PC-9 (cell line): Measurements from ENCODE around the gene LRCOL1. TPM values are rescaled to one million over a fixed set of nuclear protein-coding genes. Genes with fewer than 3 reads are reported as not detected.

ENCODE experiments used
- BruUV-seq: library from RNA; stranded (reverse); fragments of 400-500 nt; replicated peaks from 2 replicates; lab custom pipeline; 2021; lab: Mats Ljungman, UMichigan
- CTCF ChIA-PET: fragments of 300-600 bp; sonication (Branson Sonifier 250); formaldehyde crosslinking; loops from one replicate; lab custom pipeline; 2022; ENCODE audit warnings: antibody characterized with exemption; lab: Charles Lee
- POLR2A ChIA-PET: fragments of 300-600 bp; sonication (Branson Sonifier 250); formaldehyde crosslinking; loops from one replicate; lab custom pipeline; 2022; ENCODE audit warnings: antibody characterized with exemption; ENCODE audit not compliant: unreplicated experiment; lab: Charles Lee
- DNase-seq, 2 experiments: peaks; one replicate each; pipeline versions ENCODE4 v3.0.0 to v3.0.0-alpha.2; 2015 to 2022; ENCODE audit warnings: mixed read lengths in 1 of 2
- H2AFZ ChIP-seq: fragments of 200-600 bp; sonication (generic); 2 replicates; pipeline ENCODE4 v1.8.1; 2017; ENCODE audit warnings: antibody characterized with exemption
- H3F3A ChIP-seq: fragments of 200-600 bp; sonication (generic); 2 replicates; pipeline ENCODE4 v1.8.1; 2017; ENCODE audit warnings: antibody characterized with exemption, mild to moderate bottlenecking, low read depth; ENCODE audit not compliant: insufficient read depth
- H3K27ac ChIP-seq: fragments of 200-600 bp; sonication (generic); 2 replicates; pipeline ENCODE4 v1.6.1; 2016; ENCODE audit warnings: mixed run types
- H3K27me3 ChIP-seq: fragments of 200-600 bp; sonication (generic); 2 replicates; pipeline ENCODE4 v1.6.1; 2016; ENCODE audit warnings: low read depth, mixed run types; ENCODE audit not compliant: insufficient read depth
- H3K36me3 ChIP-seq: fragments of 200-600 bp; sonication (generic); 2 replicates; pipeline ENCODE4 v1.6.1; 2016; ENCODE audit warnings: low read depth, mixed run types
- H3K4me1 ChIP-seq: fragments of 200-600 bp; sonication (generic); replicated peaks from 2 replicates; pipeline ENCODE4 v1.6.1; 2016; ENCODE audit warnings: mixed run types; ENCODE audit not compliant: insufficient read depth
- H3K4me2 ChIP-seq: fragments of 200-600 bp; sonication (generic); 2 replicates; pipeline ENCODE4 v1.6.1; 2017; ENCODE audit warnings: mixed run types
- H3K4me3 ChIP-seq: fragments of 200-600 bp; sonication (generic); 2 replicates; pipeline ENCODE4 v1.6.1; 2016; ENCODE audit warnings: mixed run types
- H3K79me2 ChIP-seq: fragments of 200-600 bp; sonication (generic); 2 replicates; pipeline ENCODE4 v1.6.1; 2017; ENCODE audit warnings: low read depth, mixed run types
- H3K9me2 ChIP-seq: fragments of 200-600 bp; sonication (generic); 2 replicates; pipeline ENCODE4 v1.8.1; 2017; ENCODE audit warnings: mild to moderate bottlenecking; ENCODE audit not compliant: insufficient read depth
- H3K9me3 ChIP-seq: fragments of 200-600 bp; sonication (generic); 2 replicates; pipeline ENCODE4 v1.8.1; 2016; ENCODE audit warnings: low read depth; ENCODE audit not compliant: insufficient read depth
- H4K20me1 ChIP-seq: fragments of 200-600 bp; sonication (generic); 2 replicates; pipeline ENCODE4 v1.8.1; 2017; ENCODE audit not compliant: insufficient read depth
- EZH2 ChIP-seq: fragments of 200-600 bp; sonication (generic); IDR thresholded peaks from 2 replicates; pipeline ENCODE4 v1.8.0; 2017; ENCODE audit warnings: antibody characterized with exemption, low read depth
- intact Hi-C: fragments of 100-400 bp; cut with micrococcal nuclease; formaldehyde crosslinking; loops from one replicate; pipeline ENCODE4 v1.10.0; 2022; ENCODE audit not compliant: unreplicated experiment
- total RNA-seq: library from RNA; stranded (reverse); gene quantifications from 2 replicates; pipeline ENCODE4 v1.2.3, GENCODE V29; 2021
- TF ChIP-seq, protein P1 (sequence below): fragments of 200-600 bp; sonication (generic); conservative IDR thresholded peaks from 2 replicates; pipeline ENCODE4 v1.6.1; 2017; ENCODE audit warnings: mixed run types, antibody characterized with exemption, mild to moderate bottlenecking, moderate library complexity

LRCOL1 gene
- total RNA-seq, 1 experiment from 2014 or later, result not detected

DNA sequence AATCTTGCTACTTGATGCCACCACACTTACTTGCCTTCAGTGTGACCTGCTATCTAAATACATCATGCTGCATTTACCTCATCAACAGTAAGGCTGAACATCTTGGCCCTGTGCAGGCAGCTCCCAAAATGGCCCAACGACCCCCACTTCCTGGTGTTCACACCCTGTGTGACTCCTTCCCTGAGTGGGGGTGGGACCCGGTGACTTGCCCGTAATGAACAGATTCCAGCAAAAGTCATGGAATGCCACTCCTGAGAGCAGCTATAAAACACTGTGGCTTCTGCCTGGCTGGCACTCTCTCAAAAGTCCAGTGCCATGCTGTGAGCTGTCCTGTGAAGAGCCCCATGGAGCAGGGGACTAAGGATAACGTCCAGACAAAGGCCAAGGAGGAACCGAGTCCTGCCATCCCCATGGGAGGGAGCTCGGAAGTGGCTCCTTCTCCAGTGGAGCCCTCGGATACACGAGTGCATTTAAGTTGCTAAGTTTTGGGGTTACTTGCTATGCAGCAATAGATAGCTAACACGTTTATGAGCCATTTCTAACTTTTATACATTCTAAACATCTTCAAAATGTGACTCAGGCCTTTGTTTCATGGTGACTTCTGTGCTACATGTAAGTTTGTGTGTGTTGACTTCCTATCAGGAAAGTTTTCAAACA, 41.2 kb upstream of the LRCOL1 start:
- TF ChIP-seq EZH2, result no peak
- TF ChIP-seq, protein P1, sequence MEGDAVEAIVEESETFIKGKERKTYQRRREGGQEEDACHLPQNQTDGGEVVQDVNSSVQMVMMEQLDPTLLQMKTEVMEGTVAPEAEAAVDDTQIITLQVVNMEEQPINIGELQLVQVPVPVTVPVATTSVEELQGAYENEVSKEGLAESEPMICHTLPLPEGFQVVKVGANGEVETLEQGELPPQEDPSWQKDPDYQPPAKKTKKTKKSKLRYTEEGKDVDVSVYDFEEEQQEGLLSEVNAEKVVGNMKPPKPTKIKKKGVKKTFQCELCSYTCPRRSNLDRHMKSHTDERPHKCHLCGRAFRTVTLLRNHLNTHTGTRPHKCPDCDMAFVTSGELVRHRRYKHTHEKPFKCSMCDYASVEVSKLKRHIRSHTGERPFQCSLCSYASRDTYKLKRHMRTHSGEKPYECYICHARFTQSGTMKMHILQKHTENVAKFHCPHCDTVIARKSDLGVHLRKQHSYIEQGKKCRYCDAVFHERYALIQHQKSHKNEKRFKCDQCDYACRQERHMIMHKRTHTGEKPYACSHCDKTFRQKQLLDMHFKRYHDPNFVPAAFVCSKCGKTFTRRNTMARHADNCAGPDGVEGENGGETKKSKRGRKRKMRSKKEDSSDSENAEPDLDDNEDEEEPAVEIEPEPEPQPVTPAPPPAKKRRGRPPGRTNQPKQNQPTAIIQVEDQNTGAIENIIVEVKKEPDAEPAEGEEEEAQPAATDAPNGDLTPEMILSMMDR, result no peak
- no peak overlapping the region for H3K27ac ChIP-seq
- CTCF ChIA-PET, result no interaction called here
- H3F3A ChIP-seq, result no peaks in the 10 kb centered on the region
- H3K4me3 ChIP-seq, result no peak overlapping the region
- POLR2A ChIA-PET, result no interaction called here
- no peak overlapping the region for H2AFZ ChIP-seq
- no peaks in the 10 kb centered on the region for H3K9me2 ChIP-seq
- H3K79me2 ChIP-seq, result no peaks in the 10 kb centered on the region
- no peaks in the 10 kb centered on the region for H4K20me1 ChIP-seq
- no TSS peak for BruUV-seq
- no peaks in the 10 kb centered on the region for H3K4me1 ChIP-seq
- no peak for DNase-seq
- intact Hi-C loops, result no loop called here
- H3K9me3 ChIP-seq, result no peaks in the 10 kb centered on the region
- H3K36me3 ChIP-seq, result peaks cover 14% of the 10 kb centered on the region; the same call in 1 of the 2 replicates
- no peaks in the 10 kb centered on the region for H3K27me3 ChIP-seq
- no peak overlapping the region for H3K4me2 ChIP-seq

DNA sequence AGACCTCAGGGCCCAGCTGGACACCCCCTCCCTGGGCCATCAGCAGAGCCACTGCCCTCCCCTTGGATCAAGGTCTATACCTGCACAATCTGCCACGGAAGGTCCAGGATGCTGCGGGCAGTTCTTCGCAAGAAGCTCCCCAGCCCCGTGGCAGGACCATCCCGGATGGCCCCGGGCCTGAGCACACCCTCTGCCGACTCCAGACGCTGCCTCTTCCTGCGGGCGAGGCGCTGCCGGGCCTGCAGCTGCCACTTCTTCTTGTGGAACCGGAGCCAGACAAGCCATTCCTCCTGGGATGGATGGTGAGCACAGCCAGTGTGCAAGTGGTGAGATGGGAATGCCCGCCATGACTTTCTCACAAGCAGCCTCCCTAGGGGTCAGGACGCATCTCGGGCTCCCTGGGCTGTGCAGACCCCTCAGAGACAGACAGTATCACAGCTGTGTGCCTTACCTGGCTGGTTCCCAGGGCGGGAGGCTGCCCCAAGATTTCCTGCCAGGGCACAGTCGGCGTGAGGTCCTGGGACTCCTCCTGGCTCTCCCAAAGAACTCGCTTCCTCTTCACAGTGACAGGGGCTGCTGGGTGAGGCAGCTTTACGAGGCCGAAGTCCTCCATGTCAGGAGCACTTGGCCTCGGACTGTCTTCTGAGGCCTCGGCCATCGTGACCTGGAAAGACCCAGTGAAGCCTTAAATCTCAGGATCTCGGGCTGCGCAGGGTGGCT, 39.0 kb upstream of the LRCOL1 start:
- Histone ChIP-seq H3K9me3 (no peaks in the 10 kb centered on the region), H3F3A (no peaks in the 10 kb centered on the region), H3K79me2 (no peaks in the 10 kb centered on the region), H3K4me3 (no peak overlapping the region), H3K9me2 (no peaks in the 10 kb centered on the region), H3K27ac (no peak overlapping the region), H3K27me3 (no peaks in the 10 kb centered on the region), H4K20me1 (no peaks in the 10 kb centered on the region), H3K4me2 (no peak overlapping the region), H2AFZ (no peak overlapping the region), H3K36me3 (peaks cover 3% of the 10 kb centered on the region; the same call in 1 of the 2 replicates), H3K4me1 (no peaks in the 10 kb centered on the region)
- no TSS peak for BruUV-seq
- ChIA-PET CTCF (no interaction called here), POLR2A (interaction anchor here (0.6 kb wide), 1 partner anchor 62 kb away, joined by 7 read pairs; no protein-coding TSS in a partner anchor)
- TF ChIP-seq, protein P1, result no peak
- TF ChIP-seq EZH2, result no peak
- no peak for DNase-seq
- intact Hi-C loops, result no loop called here

DNA sequence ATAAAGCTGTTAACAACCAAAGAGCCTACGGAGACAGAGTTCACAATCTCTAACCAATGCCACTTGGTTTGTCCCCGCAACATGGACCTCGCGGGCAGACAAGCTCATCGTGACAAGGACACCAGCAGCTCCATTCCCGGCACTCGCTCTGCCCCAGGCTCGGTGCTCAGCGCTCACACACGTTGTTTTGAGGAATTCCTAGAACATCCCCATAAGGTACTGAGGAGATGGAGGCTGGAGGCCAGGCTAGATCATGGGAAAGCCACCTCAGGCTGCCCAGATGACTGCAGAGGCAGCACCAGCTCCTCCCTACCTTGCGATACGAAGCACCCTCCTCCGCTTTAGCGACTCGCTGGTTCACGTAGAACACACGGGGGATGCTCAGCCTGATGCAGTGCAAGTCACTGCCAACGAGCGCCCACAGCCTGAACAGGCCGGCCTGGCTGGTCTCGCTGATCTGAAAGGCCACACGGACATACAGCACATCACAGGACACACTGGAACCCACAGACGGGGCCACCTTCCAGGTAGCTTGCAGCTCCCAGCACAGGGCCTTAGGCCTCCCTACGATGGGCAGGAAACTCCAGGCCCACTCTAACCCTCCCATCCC, 38.3 kb upstream of the LRCOL1 start:
- Histone ChIP-seq H4K20me1 (no peaks in the 10 kb centered on the region), H3K4me3 (no peak overlapping the region), H3K36me3 (peaks cover 3% of the 10 kb centered on the region; the same call in 1 of the 2 replicates), H3K9me3 (no peaks in the 10 kb centered on the region), H3K4me1 (no peaks in the 10 kb centered on the region), H3K9me2 (no peaks in the 10 kb centered on the region), H2AFZ (no peak overlapping the region), H3K27ac (no peak overlapping the region), H3K79me2 (no peaks in the 10 kb centered on the region), H3K4me2 (no peak overlapping the region), H3K27me3 (no peaks in the 10 kb centered on the region), H3F3A (no peaks in the 10 kb centered on the region)
- CTCF ChIA-PET, result interaction anchor here (0.5 kb wide), 1 partner anchor 103 kb away, joined by 11 read pairs; no protein-coding TSS in a partner anchor
- BruUV-seq, result no TSS peak
- intact Hi-C loops, result no loop called here
- DNase-seq, result no peak
- no peak for TF ChIP-seq EZH2
- TF ChIP-seq, protein P1, result no peak
- POLR2A ChIA-PET, result interaction anchor here (0.6 kb wide), 1 partner anchor 61 kb away, joined by 7 read pairs; no protein-coding TSS in a partner anchor
